ENCODE measurements around the gene STXBP5. TPM values are rescaled to one million over a fixed set of nuclear protein-coding genes. Genes with fewer than 3 reads are reported as not detected.
A peak's percentile ranks its signal among the peaks of the same experiment; 100 is the strongest.

STXBP5 gene
- polyA plus RNA-seq, 2 of the 4 experiments (the other 2 are of a cell fraction), result 10.8 to 17.8 TPM

DNA sequence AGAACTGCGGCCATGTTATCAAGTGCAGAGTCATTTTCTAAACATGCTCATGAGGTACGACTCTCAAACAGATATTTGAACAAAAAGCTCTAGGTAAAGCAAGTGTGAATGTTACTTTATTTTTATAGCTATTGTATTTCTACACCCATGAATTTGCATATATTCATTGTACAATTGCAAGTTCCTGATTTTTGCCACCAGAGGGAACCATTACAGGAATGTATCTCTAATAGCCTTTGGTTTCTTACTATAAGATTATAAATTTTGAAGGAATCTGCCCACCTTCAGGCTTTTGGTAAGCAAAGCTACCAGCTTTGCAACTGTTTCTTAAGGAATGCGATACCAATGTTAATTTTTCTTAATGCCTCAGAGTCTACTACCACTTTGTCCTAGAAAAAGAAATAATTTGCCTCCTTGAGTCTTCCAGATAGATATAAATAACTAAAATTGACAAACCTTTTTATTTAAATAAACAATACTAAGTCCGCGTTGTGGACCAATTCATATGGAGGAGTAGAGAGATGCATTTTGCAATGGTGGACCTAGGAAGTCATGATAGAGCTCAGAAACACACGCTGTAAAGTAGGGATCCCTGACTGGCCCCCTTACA lies 178.8 kb downstream of the STXBP5 start:
- FAIRE-seq (no peak), DNase-seq (ENCODE audit: low read depth in 1 of 2, low spot score in 1 of 2) (peak; percentile 5 to 21), ATAC-seq (peak in 1 of 2 experiments; percentile 55; a peak in 1 of 6 replicates)
- no peak overlapping the region for H3K4me3 ChIP-seq
- 97% methylated on average over 6 of the region's 6 CpGs for WGBS (ENCODE audit: missing lambda C conversion rate)
- H3K9me3 ChIP-seq, result no peaks in the 10 kb centered on the region
- no peak overlapping the region for H3K4me2 ChIP-seq
- TF ChIP-seq HOXA7 (CRISPR knock-in tag; IDR thresholded peaks at IDR 0.05), result no peak
- TF ChIP-seq RNF2 (IDR thresholded peaks at IDR 0.05; ENCODE audit: borderline replicate concordance, low read depth), result no peak
- TF ChIP-seq, protein P1, sequence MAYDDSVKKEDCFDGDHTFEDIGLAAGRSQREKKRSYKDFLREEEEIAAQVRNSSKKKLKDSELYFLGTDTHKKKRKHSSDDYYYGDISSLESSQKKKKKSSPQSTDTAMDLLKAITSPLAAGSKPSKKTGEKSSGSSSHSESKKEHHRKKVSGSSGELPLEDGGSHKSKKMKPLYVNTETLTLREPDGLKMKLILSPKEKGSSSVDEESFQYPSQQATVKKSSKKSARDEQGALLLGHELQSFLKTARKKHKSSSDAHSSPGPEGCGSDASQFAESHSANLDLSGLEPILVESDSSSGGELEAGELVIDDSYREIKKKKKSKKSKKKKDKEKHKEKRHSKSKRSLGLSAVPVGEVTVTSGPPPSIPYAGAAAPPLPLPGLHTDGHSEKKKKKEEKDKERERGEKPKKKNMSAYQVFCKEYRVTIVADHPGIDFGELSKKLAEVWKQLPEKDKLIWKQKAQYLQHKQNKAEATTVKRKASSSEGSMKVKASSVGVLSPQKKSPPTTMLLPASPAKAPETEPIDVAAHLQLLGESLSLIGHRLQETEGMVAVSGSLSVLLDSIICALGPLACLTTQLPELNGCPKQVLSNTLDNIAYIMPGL (CRISPR knock-in tag; IDR thresholded peaks at IDR 0.05; ENCODE audit: borderline replicate concordance), result no peak
- TF ChIP-seq, protein P2, sequence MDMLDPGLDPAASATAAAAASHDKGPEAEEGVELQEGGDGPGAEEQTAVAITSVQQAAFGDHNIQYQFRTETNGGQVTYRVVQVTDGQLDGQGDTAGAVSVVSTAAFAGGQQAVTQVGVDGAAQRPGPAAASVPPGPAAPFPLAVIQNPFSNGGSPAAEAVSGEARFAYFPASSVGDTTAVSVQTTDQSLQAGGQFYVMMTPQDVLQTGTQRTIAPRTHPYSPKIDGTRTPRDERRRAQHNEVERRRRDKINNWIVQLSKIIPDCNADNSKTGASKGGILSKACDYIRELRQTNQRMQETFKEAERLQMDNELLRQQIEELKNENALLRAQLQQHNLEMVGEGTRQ (IDR thresholded peaks at IDR 0.05), result no peak
- TF ChIP-seq, protein P3, sequence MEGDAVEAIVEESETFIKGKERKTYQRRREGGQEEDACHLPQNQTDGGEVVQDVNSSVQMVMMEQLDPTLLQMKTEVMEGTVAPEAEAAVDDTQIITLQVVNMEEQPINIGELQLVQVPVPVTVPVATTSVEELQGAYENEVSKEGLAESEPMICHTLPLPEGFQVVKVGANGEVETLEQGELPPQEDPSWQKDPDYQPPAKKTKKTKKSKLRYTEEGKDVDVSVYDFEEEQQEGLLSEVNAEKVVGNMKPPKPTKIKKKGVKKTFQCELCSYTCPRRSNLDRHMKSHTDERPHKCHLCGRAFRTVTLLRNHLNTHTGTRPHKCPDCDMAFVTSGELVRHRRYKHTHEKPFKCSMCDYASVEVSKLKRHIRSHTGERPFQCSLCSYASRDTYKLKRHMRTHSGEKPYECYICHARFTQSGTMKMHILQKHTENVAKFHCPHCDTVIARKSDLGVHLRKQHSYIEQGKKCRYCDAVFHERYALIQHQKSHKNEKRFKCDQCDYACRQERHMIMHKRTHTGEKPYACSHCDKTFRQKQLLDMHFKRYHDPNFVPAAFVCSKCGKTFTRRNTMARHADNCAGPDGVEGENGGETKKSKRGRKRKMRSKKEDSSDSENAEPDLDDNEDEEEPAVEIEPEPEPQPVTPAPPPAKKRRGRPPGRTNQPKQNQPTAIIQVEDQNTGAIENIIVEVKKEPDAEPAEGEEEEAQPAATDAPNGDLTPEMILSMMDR (IDR thresholded peaks at IDR 0.05), result peak; percentile 34; the same call in 2 of the 3 replicates
- no peak for TF ChIP-seq JUNB (IDR thresholded peaks at IDR 0.05)
- TF ChIP-seq NR3C1 (IDR thresholded peaks at IDR 0.05), result no peak
- TF ChIP-seq RAD21 (conservative IDR thresholded peaks at IDR 0.05 in 1 of 2, IDR thresholded peaks at IDR 0.05 in 1 of 2), result no peak
- H3K27ac ChIP-seq, result no peak overlapping the region
- POLR2A ChIA-PET, result no interaction called here
- CTCF ChIA-PET, result interaction anchor here (1.0 to 1.6 kb wide), 8 partner anchors 11 to 782 kb away, joined by 3 to 4 read pairs (median 3); no protein-coding TSS in a partner anchor
- H3K4me1 ChIP-seq, result no peaks in the 10 kb centered on the region

DNA sequence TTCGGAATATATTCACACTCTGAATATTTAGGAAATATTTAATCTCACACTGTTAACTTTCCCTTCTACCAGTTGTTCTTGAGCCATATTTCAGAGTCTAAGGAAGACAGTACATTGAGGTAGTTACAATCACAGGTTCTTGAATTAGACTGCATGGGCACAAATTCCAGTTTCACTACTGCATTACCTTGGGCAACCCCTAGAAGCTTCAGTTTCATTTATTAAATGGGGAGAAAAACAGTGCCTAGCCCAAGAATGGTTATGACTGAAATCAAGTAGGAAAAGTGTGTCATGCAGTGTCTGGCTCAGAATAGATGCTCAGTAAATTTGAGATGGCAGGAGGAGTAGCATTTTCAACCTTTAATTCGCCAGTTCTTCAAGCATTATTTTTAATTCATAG lies 179.8 kb downstream of the STXBP5 start:
- FAIRE-seq (no peak), DNase-seq (ENCODE audit: low read depth in 1 of 2, low spot score in 1 of 2) (no peak), ATAC-seq (no peak)
- H3K9me3 ChIP-seq, result no peaks in the 10 kb centered on the region
- H3K4me2 ChIP-seq, result no peak overlapping the region
- no peak overlapping the region for H3K27ac ChIP-seq
- CTCF ChIA-PET, result interaction anchor here (1.0 to 1.6 kb wide), 3 partner anchors 13 to 292 kb away, joined by 3 read pairs; no protein-coding TSS in a partner anchor
- POLR2A ChIA-PET, result no interaction called here
- no peak overlapping the region for H3K4me3 ChIP-seq
- no peaks in the 10 kb centered on the region for H3K4me1 ChIP-seq
- no peak for TF ChIP-seq ZC3H11A (IDR thresholded peaks at IDR 0.05)
- no peak for TF ChIP-seq EHMT2 (IDR thresholded peaks at IDR 0.05; ENCODE audit: low read depth)
- TF ChIP-seq MAZ (IDR thresholded peaks at IDR 0.05; ENCODE audit: borderline replicate concordance, low read depth, low read length), result no peak
- TF ChIP-seq, protein P1 (CRISPR knock-in tag; IDR thresholded peaks at IDR 0.05; ENCODE audit: borderline replicate concordance), result no peak
- no peak for TF ChIP-seq NFE2L2 (conservative IDR thresholded peaks at IDR 0.05; ENCODE audit: low read length)
- TF ChIP-seq KDM1A (IDR thresholded peaks at IDR 0.05; ENCODE audit: low read depth), result no peak
- TF ChIP-seq NPAS2 (CRISPR knock-in tag; IDR thresholded peaks at IDR 0.05; ENCODE audit: borderline replicate concordance), result no peak
- TF ChIP-seq SREBF2 (IDR thresholded peaks at IDR 0.05), result no peak
- TF ChIP-seq ZNF302 (CRISPR knock-in tag; IDR thresholded peaks at IDR 0.05), result no peak
- TF ChIP-seq, protein P4, sequence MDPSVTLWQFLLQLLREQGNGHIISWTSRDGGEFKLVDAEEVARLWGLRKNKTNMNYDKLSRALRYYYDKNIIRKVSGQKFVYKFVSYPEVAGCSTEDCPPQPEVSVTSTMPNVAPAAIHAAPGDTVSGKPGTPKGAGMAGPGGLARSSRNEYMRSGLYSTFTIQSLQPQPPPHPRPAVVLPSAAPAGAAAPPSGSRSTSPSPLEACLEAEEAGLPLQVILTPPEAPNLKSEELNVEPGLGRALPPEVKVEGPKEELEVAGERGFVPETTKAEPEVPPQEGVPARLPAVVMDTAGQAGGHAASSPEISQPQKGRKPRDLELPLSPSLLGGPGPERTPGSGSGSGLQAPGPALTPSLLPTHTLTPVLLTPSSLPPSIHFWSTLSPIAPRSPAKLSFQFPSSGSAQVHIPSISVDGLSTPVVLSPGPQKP (IDR thresholded peaks at IDR 0.05; ENCODE audit: low read depth, low read length), result no peak
- WGBS (ENCODE audit: missing lambda C conversion rate), result 86% methylated on average over 2 of the region's 2 CpGs

All from A549 (cell line).